Peyer's patch (tissue), 4 donors: ENCODE measurements around the gene SHLD1.

Source experiments
- CTCF ChIP-seq, 6 experiments: fragments of 450-650 bp in 4 of 6; fragments of 200-600 bp in 2 of 6; sonication (generic) in 1 of 6; IDR thresholded peaks; one replicate each; pipeline ENCODE4 v1.5.1; 2017 to 2019; ENCODE audit warnings: antibody characterized with exemption in 6 of 6, mild to moderate bottlenecking in 3 of 6, moderate library complexity in 1 of 6
- POLR2A ChIP-seq, 2 donors: fragments of 450-650 bp; IDR thresholded peaks; one replicate each; pipeline ENCODE4 v1.5.1; 2017; ENCODE audit warnings: antibody characterized with exemption in 2 of 2, mild to moderate bottlenecking in 2 of 2, moderate library complexity in 2 of 2

- TF ChIP-seq CTCF (IDR thresholded peaks at IDR 0.05) (no peak), POLR2A (IDR thresholded peaks at IDR 0.05) (no peak)
Observed at GRCh38 chr20:5719861-5720403, 30.3 kb upstream of the SHLD1 start.
